Breast epithelium (tissue), 4 donors: ENCODE measurements around the gene NEK4. TPM values are rescaled to one million over a fixed set of nuclear protein-coding genes. Genes with fewer than 3 reads are reported as not detected.

Experiments
- DNase-seq, 2 donors: peaks; one replicate each; pipeline ENCODE4 v3.0.0-alpha.2; 2019; ENCODE audit warnings: low spot score in 2 of 2
- H3K27ac ChIP-seq, 2 donors: fragments of 200-600 bp; sonication (generic) in 1 of 2; one replicate each; pipeline ENCODE4 v1.5.1; 2016 to 2019; ENCODE audit warnings: mild to moderate bottlenecking in 1 of 2
- H3K27me3 ChIP-seq, 2 donors: fragments of 200-600 bp; sonication (generic) in 1 of 2; one replicate each; pipeline versions ENCODE4 v1.5.1 to v1.6.0; 2017 to 2019; ENCODE audit warnings: control low read depth in 1 of 2, mild to moderate bottlenecking in 1 of 2
- H3K36me3 ChIP-seq: fragments of 200-600 bp; one replicate; pipeline ENCODE4 v1.5.1; 2019
- H3K4me1 ChIP-seq, 2 donors: fragments of 200-600 bp; sonication (generic); one replicate each; pipeline ENCODE4 v1.5.1; 2016 to 2019; ENCODE audit warnings: control low read depth in 1 of 2
- H3K4me3 ChIP-seq, 3 donors: fragments of 200-600 bp; sonication (generic); 1 replicate in 2 of 3; 2 replicates in 1 of 3; pipeline ENCODE4 v1.5.1; 2016 to 2019; ENCODE audit warnings: mild to moderate bottlenecking in 3 of 3, moderate library complexity in 2 of 3
- H3K9me3 ChIP-seq, 2 donors: fragments of 200-600 bp; sonication (generic) in 1 of 2; one replicate each; pipeline ENCODE4 v1.5.1; 2016 to 2019; ENCODE audit warnings: control low read depth in 1 of 2
- POLR2A ChIP-seq: fragments of 450-650 bp; IDR thresholded peaks from one replicate; pipeline ENCODE4 v1.6.1; 2016; ENCODE audit warnings: antibody characterized with exemption, mild to moderate bottlenecking, moderate library complexity
- POLR2AphosphoS5 ChIP-seq, 3 donors: sonication (generic); formaldehyde crosslinking; IDR thresholded peaks; one replicate each; pipeline ENCODE4 v1.6.1; 2017; ENCODE audit warnings: antibody characterized with exemption in 3 of 3
- intact Hi-C: fragments of 100-400 bp; cut with DNase I; formaldehyde crosslinking; loops from one replicate; pipeline ENCODE4 v1.15.1; 2023; ENCODE audit warnings: low total_unique reads
- total RNA-seq, 3 donors: library from RNA; depleted of rRNA; stranded (reverse); fragments of >200 nt; gene quantifications; one replicate each; pipeline ENCODE4 v1.1.0, GENCODE V29; 2016
- TF ChIP-seq, protein P1 (sequence below), 3 donors: fragments of 450-650 bp; IDR thresholded peaks; one replicate each; pipeline ENCODE4 v1.5.1; 2016 to 2017; ENCODE audit warnings: antibody characterized with exemption in 3 of 3, mild to moderate bottlenecking in 3 of 3, moderate library complexity in 3 of 3

The NEK4 gene
- total RNA-seq, 3 donors from 2014 or later = 16.5 to 32.4 (median 30.0) TPM

DNA sequence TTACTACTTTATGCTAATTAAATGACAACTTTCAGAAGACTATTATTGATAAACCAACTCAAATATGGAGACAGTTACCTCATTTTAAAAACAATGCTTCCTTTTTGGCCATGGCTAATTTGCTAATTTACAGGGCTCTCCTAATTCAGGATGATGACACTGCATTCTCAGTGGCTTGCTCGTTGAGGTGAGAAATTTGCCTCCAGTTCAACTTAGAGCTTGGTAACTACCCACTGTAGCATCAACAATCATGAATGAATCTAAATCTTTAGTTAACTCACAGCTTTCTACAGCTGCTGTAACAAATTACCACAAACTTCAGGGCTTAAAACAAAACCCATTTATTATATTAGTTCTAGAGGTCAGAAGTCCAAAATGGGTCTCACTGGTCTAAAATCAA lies 99.1 kb downstream of the NEK4 start:
- peak overlapping the region; percentile 69 to 81 for H3K27ac ChIP-seq

GRCh38 chr3:52670621-52671521 lies 99.9 kb downstream of the NEK4 start:
- intact Hi-C loops = no loop called here
- Histone ChIP-seq H3K27ac (peak overlapping the region; percentile 69 to 81), H3K36me3 (no peaks in the 10 kb centered on the region), H3K27me3 (no peaks in the 10 kb centered on the region), H3K4me1 (no peaks in the 10 kb centered on the region), H3K9me3 (no peaks in the 10 kb centered on the region), H3K4me3 (peak overlapping the region in 1 of 3 donors; percentile 6)
- no peak for TF ChIP-seq POLR2A
- peak in 1 of 3 donors; percentile 53 for TF ChIP-seq POLR2AphosphoS5 (IDR thresholded peaks at IDR 0.05)
- no peak for DNase-seq

More for the DNA sequence above, 99.1 kb downstream of the NEK4 start:
- no peak overlapping the region for H3K4me3 ChIP-seq
- TF ChIP-seq POLR2A (no peak), POLR2AphosphoS5 (IDR thresholded peaks at IDR 0.05) (no peak)
- TF ChIP-seq, protein P1, sequence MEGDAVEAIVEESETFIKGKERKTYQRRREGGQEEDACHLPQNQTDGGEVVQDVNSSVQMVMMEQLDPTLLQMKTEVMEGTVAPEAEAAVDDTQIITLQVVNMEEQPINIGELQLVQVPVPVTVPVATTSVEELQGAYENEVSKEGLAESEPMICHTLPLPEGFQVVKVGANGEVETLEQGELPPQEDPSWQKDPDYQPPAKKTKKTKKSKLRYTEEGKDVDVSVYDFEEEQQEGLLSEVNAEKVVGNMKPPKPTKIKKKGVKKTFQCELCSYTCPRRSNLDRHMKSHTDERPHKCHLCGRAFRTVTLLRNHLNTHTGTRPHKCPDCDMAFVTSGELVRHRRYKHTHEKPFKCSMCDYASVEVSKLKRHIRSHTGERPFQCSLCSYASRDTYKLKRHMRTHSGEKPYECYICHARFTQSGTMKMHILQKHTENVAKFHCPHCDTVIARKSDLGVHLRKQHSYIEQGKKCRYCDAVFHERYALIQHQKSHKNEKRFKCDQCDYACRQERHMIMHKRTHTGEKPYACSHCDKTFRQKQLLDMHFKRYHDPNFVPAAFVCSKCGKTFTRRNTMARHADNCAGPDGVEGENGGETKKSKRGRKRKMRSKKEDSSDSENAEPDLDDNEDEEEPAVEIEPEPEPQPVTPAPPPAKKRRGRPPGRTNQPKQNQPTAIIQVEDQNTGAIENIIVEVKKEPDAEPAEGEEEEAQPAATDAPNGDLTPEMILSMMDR (IDR thresholded peaks at IDR 0.05) = no peak
- no peaks in the 10 kb centered on the region for H3K27me3 ChIP-seq
- no peaks in the 10 kb centered on the region for H3K9me3 ChIP-seq
- no peaks in the 10 kb centered on the region for H3K36me3 ChIP-seq
- intact Hi-C loops = no loop called here
- H3K4me1 ChIP-seq = no peaks in the 10 kb centered on the region
- no peak for DNase-seq

DNA sequence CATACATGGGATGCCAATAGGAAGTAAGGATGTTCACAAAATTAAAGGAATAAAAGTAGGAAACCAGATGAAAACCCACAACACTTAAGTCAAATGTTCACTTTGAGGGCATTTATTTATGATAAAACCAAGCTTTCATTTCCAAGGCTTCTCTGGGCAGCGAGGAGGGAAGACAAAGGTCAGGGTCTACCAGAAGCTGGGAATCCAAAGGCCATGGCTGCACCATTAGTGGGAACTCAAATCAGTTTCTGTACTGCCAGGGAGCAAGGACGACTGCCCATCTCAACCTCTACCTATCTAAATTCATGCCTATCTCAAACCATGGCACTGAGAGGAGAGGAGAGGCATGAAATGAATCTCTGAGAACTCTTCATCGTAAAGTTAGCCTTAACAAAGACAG lies 107.6 kb downstream of the NEK4 start:
- Histone ChIP-seq H3K9me3 (no peaks in the 10 kb centered on the region), H3K27ac (no peak overlapping the region), H3K36me3 (no peaks in the 10 kb centered on the region), H3K4me3 (no peak overlapping the region), H3K4me1 (no peaks in the 10 kb centered on the region), H3K27me3 (no peaks in the 10 kb centered on the region)
- TF ChIP-seq POLR2AphosphoS5 (IDR thresholded peaks at IDR 0.05) = no peak
- TF ChIP-seq, protein P1 (IDR thresholded peaks at IDR 0.05) = no peak
- TF ChIP-seq POLR2A = no peak
- intact Hi-C loops = no loop called here
- no peak for DNase-seq

- no peak overlapping the region for H3K4me3 ChIP-seq
- intact Hi-C loops = no loop called here
- TF ChIP-seq POLR2A (no peak), POLR2AphosphoS5 (IDR thresholded peaks at IDR 0.05) (no peak)
- TF ChIP-seq, protein P1 (IDR thresholded peaks at IDR 0.05) = no peak
- no peak for DNase-seq
- no peaks in the 10 kb centered on the region for H3K9me3 ChIP-seq
- H3K4me1 ChIP-seq = no peaks in the 10 kb centered on the region
- no peaks in the 10 kb centered on the region for H3K27me3 ChIP-seq
- peaks cover 6% of the 10 kb centered on the region for H3K36me3 ChIP-seq
- no peak overlapping the region for H3K27ac ChIP-seq
Observed at GRCh38 chr3:52660046-52660445, 110.7 kb downstream of the NEK4 start.

Other genes with a start within 250 kb of the NEK4 start
- 10 to 100 TPM; 26.5 to 35.7 (median 28.6) TPM for gene NT5DC2, start 237.1 kb downstream of the NEK4 start, total RNA-seq
- gene UQCC5, start 234.3 kb downstream of the NEK4 start, total RNA-seq = 10 to 100 TPM in 1 of 3 donors, 1 to 10 TPM in 2; 1.3 to 14.1 (median 1.8) TPM
- 10 to 100 TPM; 81.0 to 98.7 (median 98.6) TPM for gene PBRM1, start 85.0 kb downstream of the NEK4 start, total RNA-seq
- gene GNL3, start 84.9 kb downstream of the NEK4 start, total RNA-seq = 100 to 1,000 TPM in 2 of 3 donors, 10 to 100 TPM in 1; 57.3 to 137 (median 126) TPM
- gene GLT8D1, start 65.1 kb downstream of the NEK4 start, total RNA-seq = 10 to 100 TPM; 44.5 to 65.7 (median 56.4) TPM
- 10 to 100 TPM; 77.1 to 90.2 (median 86.5) TPM for gene SPCS1, start 64.8 kb downstream of the NEK4 start, total RNA-seq
- under 1 TPM in 2 of 3 donors, not detected in 1; 0.32 to 0.33 TPM for gene ITIH1, start 6.7 kb upstream of the NEK4 start, total RNA-seq
- gene ITIH3, start 23.9 kb upstream of the NEK4 start, total RNA-seq = 1 to 10 TPM in 1 of 3 donors, under 1 TPM in 2; 0.64 to 6.6 (median 0.88) TPM
- 1 to 10 TPM; 5.6 to 9.5 (median 5.8) TPM for gene ITIH4, start 59.7 kb upstream of the NEK4 start, total RNA-seq
- gene MUSTN1, start 64.1 kb upstream of the NEK4 start, total RNA-seq = 10 to 100 TPM in 1 of 3 donors, 1 to 10 TPM in 2; 5.9 to 13.0 (median 6.9) TPM
- 10 to 100 TPM; 14.0 to 18.7 (median 14.7) TPM for gene STIMATE, start 126.6 kb upstream of the NEK4 start, total RNA-seq